ENCODE measurements around the gene ZNF385B. TPM values are rescaled to one million over a fixed set of nuclear protein-coding genes. Genes with fewer than 3 reads are reported as not detected.

Gene ZNF385B
- total RNA-seq, 1 experiment from 2014 or later = 0.33 TPM

DNA sequence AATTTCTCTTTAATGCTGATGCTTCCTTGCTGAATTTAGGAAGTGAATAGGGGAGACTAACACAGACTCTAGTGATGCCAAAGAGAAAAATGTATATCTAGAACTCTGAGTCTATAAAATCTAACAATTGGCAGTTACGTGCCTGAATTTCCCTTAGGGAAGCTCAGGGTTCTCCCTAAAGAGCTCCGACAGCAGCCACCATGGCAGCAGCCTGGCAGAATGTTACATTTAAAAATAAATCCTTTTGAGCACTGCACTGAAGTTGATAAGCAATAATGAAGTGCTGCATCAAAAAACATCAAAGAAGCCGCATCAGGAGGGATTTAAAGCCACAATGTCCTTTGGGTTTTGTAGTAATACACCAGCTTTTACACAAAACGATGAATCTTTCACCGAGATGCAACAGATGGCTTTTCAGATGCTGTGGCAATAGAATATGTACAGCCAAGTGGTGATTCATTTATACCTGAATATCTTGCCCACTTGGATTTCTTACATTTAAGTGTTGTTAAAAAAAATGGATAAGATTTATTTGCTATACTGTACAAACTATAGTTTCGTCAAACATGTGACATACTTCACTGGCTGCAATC is 305.6 kb downstream of the ZNF385B start:
- CTCF ChIA-PET = interaction anchor here (0.6 kb wide), 1 partner anchor 10 kb away, joined by 4 read pairs; no protein-coding TSS in a partner anchor
- TF ChIP-seq, protein P1, sequence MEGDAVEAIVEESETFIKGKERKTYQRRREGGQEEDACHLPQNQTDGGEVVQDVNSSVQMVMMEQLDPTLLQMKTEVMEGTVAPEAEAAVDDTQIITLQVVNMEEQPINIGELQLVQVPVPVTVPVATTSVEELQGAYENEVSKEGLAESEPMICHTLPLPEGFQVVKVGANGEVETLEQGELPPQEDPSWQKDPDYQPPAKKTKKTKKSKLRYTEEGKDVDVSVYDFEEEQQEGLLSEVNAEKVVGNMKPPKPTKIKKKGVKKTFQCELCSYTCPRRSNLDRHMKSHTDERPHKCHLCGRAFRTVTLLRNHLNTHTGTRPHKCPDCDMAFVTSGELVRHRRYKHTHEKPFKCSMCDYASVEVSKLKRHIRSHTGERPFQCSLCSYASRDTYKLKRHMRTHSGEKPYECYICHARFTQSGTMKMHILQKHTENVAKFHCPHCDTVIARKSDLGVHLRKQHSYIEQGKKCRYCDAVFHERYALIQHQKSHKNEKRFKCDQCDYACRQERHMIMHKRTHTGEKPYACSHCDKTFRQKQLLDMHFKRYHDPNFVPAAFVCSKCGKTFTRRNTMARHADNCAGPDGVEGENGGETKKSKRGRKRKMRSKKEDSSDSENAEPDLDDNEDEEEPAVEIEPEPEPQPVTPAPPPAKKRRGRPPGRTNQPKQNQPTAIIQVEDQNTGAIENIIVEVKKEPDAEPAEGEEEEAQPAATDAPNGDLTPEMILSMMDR (IDR thresholded peaks at IDR 0.05; ENCODE audit: unreplicated experiment) = no peak
- Mint-ChIP-seq H3K36me3 (ENCODE audit: insufficient read depth, unreplicated experiment) (no peaks in the 10 kb centered on the region), H3K4me3 (ENCODE audit: unreplicated experiment) (no peak overlapping the region), H3K4me1 (ENCODE audit: insufficient read depth, unreplicated experiment) (no peaks in the 10 kb centered on the region), H3K27me3 (ENCODE audit: insufficient read depth, unreplicated experiment) (no peaks in the 10 kb centered on the region), H3K27ac (ENCODE audit: low read depth, unreplicated experiment) (no peak overlapping the region), H3K9me3 (ENCODE audit: unreplicated experiment) (no peaks in the 10 kb centered on the region)
- POLR2A ChIA-PET = no interaction called here
- BruUV-seq (replicated peaks) = no TSS peak
- no peak for DNase-seq (ENCODE audit: unreplicated experiment)
- intact Hi-C loops (cut with micrococcal nuclease) = no loop called here

- POLR2A ChIA-PET = no interaction called here
- BruUV-seq (replicated peaks) = no TSS peak
- H3K27ac Mint-ChIP-seq (ENCODE audit: low read depth, unreplicated experiment) = no peak overlapping the region
- H3K27me3 Mint-ChIP-seq (ENCODE audit: insufficient read depth, unreplicated experiment) = no peaks in the 10 kb centered on the region
- intact Hi-C loops (cut with micrococcal nuclease) = no loop called here
- no peak overlapping the region for H3K4me3 Mint-ChIP-seq (ENCODE audit: unreplicated experiment)
- CTCF ChIA-PET = interaction anchor here (0.6 kb wide), 1 partner anchor 11 kb away, joined by 4 read pairs; no protein-coding TSS in a partner anchor
- H3K4me1 Mint-ChIP-seq (ENCODE audit: insufficient read depth, unreplicated experiment) = no peaks in the 10 kb centered on the region
- no peak for DNase-seq (ENCODE audit: unreplicated experiment)
- TF ChIP-seq, protein P1 (IDR thresholded peaks at IDR 0.05; ENCODE audit: unreplicated experiment) = no peak
- H3K36me3 Mint-ChIP-seq (ENCODE audit: insufficient read depth, unreplicated experiment) = no peaks in the 10 kb centered on the region
- H3K9me3 Mint-ChIP-seq (ENCODE audit: unreplicated experiment) = no peaks in the 10 kb centered on the region
Measured at GRCh38 chr2:179554639-179555386, 306.6 kb downstream of the ZNF385B start.

- Mint-ChIP-seq H3K4me1 (ENCODE audit: insufficient read depth, unreplicated experiment) (no peaks in the 10 kb centered on the region), H3K36me3 (ENCODE audit: insufficient read depth, unreplicated experiment) (no peaks in the 10 kb centered on the region), H3K27ac (ENCODE audit: low read depth, unreplicated experiment) (no peak overlapping the region), H3K9me3 (ENCODE audit: unreplicated experiment) (no peaks in the 10 kb centered on the region), H3K27me3 (ENCODE audit: insufficient read depth, unreplicated experiment) (no peaks in the 10 kb centered on the region), H3K4me3 (ENCODE audit: unreplicated experiment) (no peak overlapping the region)
- TF ChIP-seq, protein P1 (IDR thresholded peaks at IDR 0.05; ENCODE audit: unreplicated experiment) = no peak
- intact Hi-C loops (cut with micrococcal nuclease) = no loop called here
- BruUV-seq (replicated peaks) = no TSS peak
- no peak for DNase-seq (ENCODE audit: unreplicated experiment)
- ChIA-PET POLR2A (interaction anchor here (0.6 to 0.8 kb wide), 2 partner anchors 10 to 161 kb away, joined by 3 to 4 read pairs; no protein-coding TSS in a partner anchor), CTCF (interaction anchor here (0.7 kb wide), 1 partner anchor 9 kb away, joined by 3 read pairs; no protein-coding TSS in a partner anchor)
Measured at GRCh38 chr2:179553382-179553781, 308.0 kb downstream of the ZNF385B start.

DNA sequence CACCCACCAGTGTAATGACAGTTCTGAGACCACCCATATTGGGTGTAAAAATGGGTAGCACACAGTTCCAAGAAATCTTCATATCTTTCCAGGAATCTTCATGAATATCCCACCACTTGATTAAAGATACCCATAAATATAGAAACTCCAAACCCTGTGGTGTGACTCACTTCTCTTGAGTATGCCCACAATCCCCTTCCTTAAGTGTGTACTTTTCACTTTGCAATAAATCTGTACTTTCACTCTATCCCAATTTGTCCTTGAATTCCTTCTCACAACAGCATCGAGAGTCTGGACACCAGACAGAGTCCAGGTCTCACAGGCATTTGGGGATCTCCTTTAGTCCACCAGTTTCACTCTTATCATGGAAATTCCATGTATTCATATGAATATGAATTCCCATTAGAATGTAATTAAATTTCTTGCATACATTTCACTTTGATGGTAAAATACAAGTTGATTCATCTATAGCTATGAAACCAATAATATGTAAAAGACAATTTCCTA is 309.8 kb downstream of the ZNF385B start:
- no peaks in the 10 kb centered on the region for H3K9me3 Mint-ChIP-seq (ENCODE audit: unreplicated experiment)
- intact Hi-C loops (cut with micrococcal nuclease) = no loop called here
- TF ChIP-seq, protein P1 (IDR thresholded peaks at IDR 0.05; ENCODE audit: unreplicated experiment) = no peak
- no peaks in the 10 kb centered on the region for H3K27me3 Mint-ChIP-seq (ENCODE audit: insufficient read depth, unreplicated experiment)
- no peak overlapping the region for H3K4me3 Mint-ChIP-seq (ENCODE audit: unreplicated experiment)
- no peak overlapping the region for H3K27ac Mint-ChIP-seq (ENCODE audit: low read depth, unreplicated experiment)
- H3K36me3 Mint-ChIP-seq (ENCODE audit: insufficient read depth, unreplicated experiment) = no peaks in the 10 kb centered on the region
- no peak for DNase-seq (ENCODE audit: unreplicated experiment)
- H3K4me1 Mint-ChIP-seq (ENCODE audit: insufficient read depth, unreplicated experiment) = no peaks in the 10 kb centered on the region
- POLR2A ChIA-PET = no interaction called here
- no TSS peak for BruUV-seq (replicated peaks)
- CTCF ChIA-PET = no interaction called here

Data from MCF 10A (cell line).